Astrocyte (in vitro differentiated cells and primary cell): ENCODE results near the gene MEIOB. TPM values are rescaled to one million over a fixed set of nuclear protein-coding genes. Genes with fewer than 3 reads are reported as not detected.

Experiments
- DNase-seq: peaks from one replicate; pipeline ENCODE4 v3.0.0-alpha.2; 2010; ENCODE audit warnings: low read depth
- FAIRE-seq: peaks from 2 replicates; lab custom pipeline; 2011; peaks lifted over from hg19 to GRCh38; lab: Jason Lieb, UNC
- H2AFZ ChIP-seq: 2 replicates; pipeline ENCODE4 v1.6.0; 2012; ENCODE audit warnings: low read depth, low read length, inconsistent platforms
- H3K27ac ChIP-seq: 2 replicates; pipeline ENCODE4 v1.5.1; 2011; ENCODE audit warnings: low read depth, low read length, inconsistent platforms
- H3K27me3 ChIP-seq: 2 replicates; pipeline ENCODE4 v1.6.0; 2011; ENCODE audit warnings: low read length, inconsistent platforms; ENCODE audit not compliant: insufficient read depth
- H3K36me3 ChIP-seq: 2 replicates; pipeline ENCODE4 v1.5.1; 2011; ENCODE audit warnings: low read length, inconsistent platforms; ENCODE audit not compliant: insufficient read depth
- H3K4me1 ChIP-seq: 2 replicates; pipeline ENCODE4 v1.5.1; 2011; ENCODE audit warnings: low read length, inconsistent platforms; ENCODE audit not compliant: insufficient read depth
- H3K4me2 ChIP-seq: 2 replicates; pipeline ENCODE4 v1.6.0; 2012; ENCODE audit warnings: low read length, inconsistent platforms
- H3K4me3 ChIP-seq: 2 replicates; pipeline ENCODE4 v1.5.1; 2011; ENCODE audit warnings: low read depth, mild to moderate bottlenecking, low read length, inconsistent platforms; ENCODE audit not compliant: insufficient read depth
- H3K79me2 ChIP-seq: 2 replicates; pipeline ENCODE4 v1.6.0; 2012; ENCODE audit warnings: mild to moderate bottlenecking, low read length, inconsistent platforms; ENCODE audit not compliant: insufficient read depth
- H3K9ac ChIP-seq: 2 replicates; pipeline ENCODE4 v1.6.0; 2012; ENCODE audit warnings: mild to moderate bottlenecking, low read length, inconsistent platforms
- H3K9me3 ChIP-seq: 2 replicates; pipeline ENCODE4 v1.5.1; 2012; ENCODE audit warnings: low read depth, mild to moderate bottlenecking, low read length, inconsistent platforms; ENCODE audit not compliant: insufficient read depth
- H4K20me1 ChIP-seq: 2 replicates; pipeline ENCODE4 v1.6.0; 2012; ENCODE audit warnings: low read length, inconsistent platforms; ENCODE audit not compliant: insufficient read depth
- H3K27ac Mint-ChIP-seq: one replicate; pipeline ENCODE4 v1.8.0; 2021; ENCODE audit warnings: mild to moderate bottlenecking, mixed read lengths; ENCODE audit not compliant: unreplicated experiment
- H3K27me3 Mint-ChIP-seq: one replicate; pipeline ENCODE4 v1.8.0; 2021; ENCODE audit warnings: low read depth, mixed read lengths; ENCODE audit not compliant: unreplicated experiment
- H3K36me3 Mint-ChIP-seq: one replicate; pipeline ENCODE4 v1.8.0; 2021; ENCODE audit warnings: low read depth, mixed read lengths; ENCODE audit not compliant: unreplicated experiment
- H3K4me1 Mint-ChIP-seq: one replicate; pipeline ENCODE4 v1.8.0; 2021; ENCODE audit warnings: low read depth, mixed read lengths; ENCODE audit not compliant: unreplicated experiment
- H3K4me3 Mint-ChIP-seq: one replicate; pipeline ENCODE4 v1.8.0; 2021; ENCODE audit warnings: mild to moderate bottlenecking, moderate library complexity, mixed read lengths; ENCODE audit not compliant: unreplicated experiment
- H3K9me3 Mint-ChIP-seq: one replicate; pipeline ENCODE4 v1.8.0; 2021; ENCODE audit warnings: mild to moderate bottlenecking, mixed read lengths; ENCODE audit not compliant: unreplicated experiment
- CTCF ChIP-seq: IDR thresholded peaks from 2 replicates; pipeline ENCODE4 v1.5.1; 2011; ENCODE audit warnings: low read depth, mild to moderate bottlenecking, inconsistent platforms, low read length, moderate library complexity; ENCODE audit not compliant: insufficient read depth
- EZH2 ChIP-seq: IDR thresholded peaks from 2 replicates; pipeline ENCODE4 v1.6.1; 2012; ENCODE audit warnings: mild to moderate bottlenecking, low read length, inconsistent platforms; ENCODE audit not compliant: insufficient read depth
- total RNA-seq: library from RNA; stranded (reverse); gene quantifications from 2 replicates; pipeline ENCODE4 v1.2.1, GENCODE V29; 2021

The MEIOB gene
- total RNA-seq, 1 donor from 2014 or later = 0.16 TPM

DNA sequence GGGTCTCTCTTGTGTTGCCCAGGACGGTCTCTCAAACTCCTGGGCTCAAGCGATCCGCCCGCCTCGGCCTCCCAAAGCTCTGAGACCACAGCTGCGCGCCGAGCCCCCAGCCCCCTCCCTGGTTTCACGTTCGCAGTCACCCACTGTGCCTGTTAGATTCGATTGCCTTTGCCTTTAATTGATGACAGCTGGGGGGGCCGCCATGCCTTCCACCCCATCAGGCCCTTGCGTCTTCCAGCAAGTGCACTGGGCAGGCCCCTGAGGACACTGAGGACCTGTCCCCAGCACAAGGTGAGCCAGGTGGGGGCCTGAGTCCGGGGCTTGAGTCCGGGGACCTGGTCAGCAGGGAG, 81.7 kb downstream of the MEIOB start:
- Mint-ChIP-seq H3K4me1 (no peaks in the 10 kb centered on the region), H3K9me3 (no peaks in the 10 kb centered on the region), H3K27me3 (no peaks in the 10 kb centered on the region), H3K36me3 (peaks cover under 1% of the 10 kb centered on the region), H3K27ac (no peak overlapping the region), H3K4me3 (no peak overlapping the region)
- DNase-seq (no peak), FAIRE-seq (no peak)
- Histone ChIP-seq H3K27ac (no peak overlapping the region), H3K36me3 (no peaks in the 10 kb centered on the region), H3K9ac (no peak overlapping the region), H3K4me2 (no peak overlapping the region), H3K9me3 (no peaks in the 10 kb centered on the region), H3K79me2 (peaks cover 30% of the 10 kb centered on the region), H2AFZ (no peak overlapping the region), H4K20me1 (peaks cover 25% of the 10 kb centered on the region), H3K4me1 (no peaks in the 10 kb centered on the region), H3K27me3 (no peaks in the 10 kb centered on the region), H3K4me3 (no peak overlapping the region)
- TF ChIP-seq CTCF = no peak
- TF ChIP-seq EZH2 = no peak

GRCh38 chr16:1789643-1790045, 82.3 kb downstream of the MEIOB start:
- Histone ChIP-seq H4K20me1 (peaks cover 28% of the 10 kb centered on the region), H3K4me1 (no peaks in the 10 kb centered on the region), H3K9ac (no peak overlapping the region), H3K27me3 (no peaks in the 10 kb centered on the region), H3K27ac (no peak overlapping the region), H3K4me2 (no peak overlapping the region), H3K79me2 (peaks cover 36% of the 10 kb centered on the region), H3K36me3 (peaks cover 2% of the 10 kb centered on the region), H3K4me3 (no peak overlapping the region), H2AFZ (no peak overlapping the region), H3K9me3 (no peaks in the 10 kb centered on the region)
- no peaks in the 10 kb centered on the region for H3K9me3 Mint-ChIP-seq
- no peaks in the 10 kb centered on the region for H3K36me3 Mint-ChIP-seq
- no peaks in the 10 kb centered on the region for H3K27me3 Mint-ChIP-seq
- TF ChIP-seq EZH2 = no peak
- TF ChIP-seq CTCF = no peak
- H3K4me1 Mint-ChIP-seq = no peaks in the 10 kb centered on the region
- H3K27ac Mint-ChIP-seq = no peak overlapping the region
- no peak overlapping the region for H3K4me3 Mint-ChIP-seq
- DNase-seq (no peak), FAIRE-seq (no peak)

DNA sequence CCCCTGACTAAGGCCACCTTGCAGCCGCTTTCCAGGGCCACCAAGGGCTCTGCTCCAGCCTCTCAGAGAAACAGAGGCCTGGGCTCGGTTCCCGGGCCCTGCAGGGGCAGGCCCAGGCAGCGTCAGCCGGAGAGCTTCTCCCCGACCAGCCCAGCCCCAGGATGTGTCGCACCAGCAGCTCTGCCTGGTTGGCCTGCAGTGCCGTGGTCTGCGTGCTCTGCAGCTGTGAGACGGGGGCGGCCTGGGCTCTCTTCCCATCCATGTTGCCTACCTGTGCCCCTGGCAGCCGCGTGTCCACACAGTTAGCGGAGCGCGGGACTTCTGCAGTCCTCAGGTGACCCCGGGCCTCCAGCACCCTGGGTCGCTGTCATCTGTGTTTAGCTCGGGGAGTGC, 83.3 kb downstream of the MEIOB start:
- peaks cover 45% of the 10 kb centered on the region for H3K79me2 ChIP-seq
- Mint-ChIP-seq H3K4me1 (no peaks in the 10 kb centered on the region), H3K9me3 (no peaks in the 10 kb centered on the region), H3K36me3 (no peaks in the 10 kb centered on the region), H3K27ac (no peak overlapping the region), H3K27me3 (no peaks in the 10 kb centered on the region), H3K4me3 (peak overlapping the region; percentile 60)
- H4K20me1 ChIP-seq = peaks cover 33% of the 10 kb centered on the region
- TF ChIP-seq EZH2 (no peak), CTCF (no peak)
- H3K9ac ChIP-seq = no peak overlapping the region
- DNase-seq (no peak), FAIRE-seq (no peak)
- H3K4me1 ChIP-seq = peaks cover 4% of the 10 kb centered on the region
- no peak overlapping the region for H3K4me3 ChIP-seq
- H3K36me3 ChIP-seq = peaks cover 2% of the 10 kb centered on the region
- H3K27me3 ChIP-seq = no peaks in the 10 kb centered on the region
- H3K9me3 ChIP-seq = no peaks in the 10 kb centered on the region
- H2AFZ ChIP-seq = no peak overlapping the region
- H3K27ac ChIP-seq = no peak overlapping the region
- H3K4me2 ChIP-seq = no peak overlapping the region
